Adrenal gland (tissue), 5 donors: ENCODE measurements around the gene ZFYVE1.

Source experiments
- CTCF ChIP-seq, 6 experiments: fragments of 450-650 bp in 4 of 6; fragments of 200-600 bp in 2 of 6; sonication (generic) in 1 of 6; IDR thresholded peaks; 1 replicate in 5 of 6; 2 replicates in 1 of 6; pipeline versions ENCODE4 v1.5.1 to v1.8.0; 2016 to 2021; ENCODE audit warnings: antibody characterized with exemption in 6 of 6, mild to moderate bottlenecking in 2 of 6, moderate library complexity in 1 of 6
- POLR2A ChIP-seq, 2 donors: fragments of 450-650 bp; IDR thresholded peaks; one replicate each; pipeline ENCODE4 v1.6.1; 2017; ENCODE audit warnings: antibody characterized with exemption in 2 of 2, mild to moderate bottlenecking in 2 of 2, moderate library complexity in 1 of 2
- donor health status: DM: no; HTN: no; CAD: no.

- TF ChIP-seq CTCF (IDR thresholded peaks at IDR 0.05) = no peak
- no peak for TF ChIP-seq POLR2A (IDR thresholded peaks at IDR 0.05)
Observed at GRCh38 chr14:73008501-73008900, 18.4 kb downstream of the ZFYVE1 start.
